ENCODE measurements around the gene ASB1.

Gene ASB1

DNA sequence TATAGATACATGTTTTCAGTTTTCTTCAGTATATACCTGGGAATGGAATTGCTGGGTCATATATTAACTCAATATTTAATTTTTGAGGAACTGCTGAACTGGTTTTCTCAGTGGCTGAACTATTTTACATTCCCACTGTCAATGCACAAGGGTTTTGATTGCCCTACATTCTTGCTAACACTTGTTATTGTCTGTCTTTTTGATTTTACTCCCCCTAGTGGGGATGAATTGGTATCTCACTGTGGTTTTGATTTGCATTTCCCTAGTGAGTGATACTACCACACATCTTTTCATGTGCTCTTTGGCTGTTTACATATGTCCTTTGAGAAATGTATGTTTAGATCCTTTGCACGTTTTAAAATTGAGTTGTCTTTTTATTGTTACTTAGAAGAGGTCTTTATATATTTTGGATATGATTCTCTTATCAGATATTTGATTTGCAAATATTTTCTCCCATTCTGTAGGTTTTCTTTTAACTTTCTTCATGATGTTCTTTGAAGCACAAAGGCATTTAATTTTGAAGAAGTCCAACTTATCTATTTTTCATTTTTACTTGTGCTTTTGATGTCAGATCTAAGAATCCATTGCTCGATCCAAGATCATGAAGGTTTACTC is 36.2 kb downstream of the ASB1 start:
- DNase-seq (ENCODE audit: low read depth, low spot score), result no peak
- no peak overlapping the region for H3K27ac ChIP-seq

DNA sequence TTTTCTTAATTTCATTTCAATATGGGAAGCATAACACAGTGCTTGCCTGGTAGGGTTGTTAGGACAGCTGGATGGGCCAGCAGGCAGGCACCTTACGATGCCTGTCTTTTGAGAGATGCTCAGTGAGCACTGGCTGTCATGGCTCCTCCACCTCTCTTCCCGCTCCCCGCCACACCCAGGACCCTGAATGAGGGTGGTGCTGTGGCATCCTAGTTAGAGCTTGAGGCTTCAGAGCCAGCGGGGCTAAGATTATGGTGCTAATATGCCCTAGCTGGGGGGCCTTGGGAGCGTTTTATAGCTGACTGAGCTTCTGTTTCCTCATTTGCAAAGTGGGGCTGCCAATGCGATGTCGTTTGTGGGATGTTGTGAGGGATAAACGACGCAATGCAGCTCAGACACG is 37.7 kb downstream of the ASB1 start:
- H3K27ac ChIP-seq, result no peak overlapping the region
- no peak for DNase-seq (ENCODE audit: low read depth, low spot score)

DNA sequence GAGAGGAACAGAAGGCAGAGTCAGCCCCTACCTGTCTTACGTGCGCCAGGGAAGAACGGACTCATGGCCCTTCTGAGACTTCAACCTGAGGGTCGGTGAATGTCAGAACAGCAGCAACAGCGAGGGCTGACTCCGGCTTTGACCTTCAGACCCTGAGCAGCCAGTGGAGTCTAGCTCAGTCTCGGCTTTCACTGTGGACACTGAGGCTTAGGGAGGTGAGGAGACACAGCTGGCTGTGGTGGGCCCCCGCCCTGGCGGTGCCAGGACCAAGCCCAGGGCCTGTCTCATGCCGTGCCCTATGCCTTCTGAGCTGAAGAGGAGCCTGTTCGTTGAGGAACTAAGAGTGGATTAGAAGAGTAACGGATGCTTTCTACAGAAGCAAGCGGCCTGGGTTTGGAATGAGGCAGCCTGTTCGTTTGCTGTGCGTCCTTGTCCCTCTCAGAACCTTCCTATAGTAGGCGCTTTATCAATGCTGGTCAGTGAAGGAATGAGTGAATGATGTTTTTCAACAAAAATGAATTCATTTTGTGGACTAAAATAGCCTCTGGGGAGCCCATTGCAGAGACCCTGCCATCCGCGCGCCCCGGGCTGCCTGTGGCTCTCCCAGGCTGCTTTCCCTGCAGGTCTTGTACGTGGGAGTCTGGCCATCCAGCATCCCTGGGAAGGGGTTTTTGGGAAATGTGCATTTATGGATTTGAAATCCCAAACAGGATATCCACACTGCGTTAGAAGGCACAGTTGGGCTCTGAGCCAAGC is 38.9 kb downstream of the ASB1 start:
- no peak for DNase-seq (ENCODE audit: low read depth, low spot score)
- H3K27ac ChIP-seq, result no peak overlapping the region

DNA sequence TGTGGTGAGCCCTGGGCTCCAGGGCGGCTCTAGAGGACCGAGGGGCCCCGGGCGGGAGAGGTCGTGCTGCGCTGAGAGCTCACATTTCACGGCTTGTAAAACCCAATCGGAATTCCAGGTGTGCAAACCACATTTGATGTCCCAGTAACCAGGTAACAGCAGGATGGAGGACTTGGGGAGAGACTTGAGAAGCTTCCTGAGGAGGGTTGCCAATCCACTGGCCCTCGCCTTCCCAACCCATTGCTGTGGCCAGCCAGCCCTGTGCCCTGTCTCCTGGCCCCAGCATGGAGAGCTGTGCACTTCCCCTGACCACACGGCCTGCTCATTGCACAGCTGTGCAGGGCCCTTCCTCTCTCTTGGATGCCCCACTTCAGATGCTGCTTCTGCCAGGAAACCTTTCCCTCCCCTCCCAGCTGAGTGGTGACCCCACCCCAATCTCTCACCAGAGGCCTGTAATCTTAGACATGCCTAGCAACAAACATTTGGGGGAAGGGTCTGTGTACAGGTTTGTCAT is 39.6 kb downstream of the ASB1 start:
- no peak for DNase-seq (ENCODE audit: low read depth, low spot score)
- H3K27ac ChIP-seq, result no peak overlapping the region

DNA sequence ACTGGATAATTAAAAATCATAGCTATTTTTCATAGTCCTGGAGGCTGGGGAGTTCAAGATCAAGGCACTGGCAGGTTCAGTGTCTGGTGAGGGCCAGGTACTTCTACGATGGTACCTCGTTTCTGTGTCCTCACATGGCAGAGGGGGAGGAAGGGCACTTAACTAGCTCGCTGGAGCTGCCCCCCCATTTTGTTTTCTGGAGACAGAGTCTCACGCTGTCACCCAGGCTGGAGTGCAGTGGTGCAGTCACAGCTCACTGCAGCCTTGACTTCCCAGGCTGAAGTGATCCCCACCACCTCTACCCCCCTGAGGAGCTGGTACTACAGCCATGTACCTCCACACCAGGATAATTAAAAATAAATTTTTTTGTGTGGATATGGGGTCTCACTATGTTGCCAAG is 40.3 kb downstream of the ASB1 start:
- no peak overlapping the region for H3K27ac ChIP-seq
- no peak for DNase-seq (ENCODE audit: low read depth, low spot score)

GRCh38 chr2:238467792-238468191 is 41.1 kb downstream of the ASB1 start:
- DNase-seq (ENCODE audit: low read depth, low spot score), result no peak
- H3K27ac ChIP-seq, result no peak overlapping the region

DNA sequence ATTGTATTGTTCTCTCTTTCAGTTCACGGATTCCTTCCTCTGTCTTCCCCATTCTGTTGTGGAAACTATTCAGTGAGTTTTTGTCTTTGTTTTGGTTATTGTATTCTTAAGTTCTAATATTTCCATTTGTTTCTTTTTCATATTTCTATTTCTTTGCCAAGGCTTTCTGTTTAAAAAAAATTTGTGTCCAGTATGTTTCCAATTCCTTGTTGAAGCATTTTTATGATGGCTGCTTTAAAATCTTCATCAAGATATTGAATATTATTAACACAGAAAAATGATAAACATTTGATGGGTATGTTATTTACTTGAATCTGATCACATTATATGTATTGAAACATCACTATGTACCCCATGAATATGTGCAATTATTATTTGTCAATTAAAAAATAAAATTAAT is 42.4 kb downstream of the ASB1 start:
- DNase-seq (ENCODE audit: low read depth, low spot score), result no peak
- H3K27ac ChIP-seq, result no peak overlapping the region

- no peak overlapping the region for H3K27ac ChIP-seq
- DNase-seq (ENCODE audit: low read depth, low spot score), result no peak
Observed at GRCh38 chr2:238473014-238473413, 46.3 kb downstream of the ASB1 start.

- H3K27ac ChIP-seq, result no peak overlapping the region
- DNase-seq (ENCODE audit: low read depth, low spot score), result no peak
Observed at GRCh38 chr2:238473523-238473922, 46.8 kb downstream of the ASB1 start.

DNA sequence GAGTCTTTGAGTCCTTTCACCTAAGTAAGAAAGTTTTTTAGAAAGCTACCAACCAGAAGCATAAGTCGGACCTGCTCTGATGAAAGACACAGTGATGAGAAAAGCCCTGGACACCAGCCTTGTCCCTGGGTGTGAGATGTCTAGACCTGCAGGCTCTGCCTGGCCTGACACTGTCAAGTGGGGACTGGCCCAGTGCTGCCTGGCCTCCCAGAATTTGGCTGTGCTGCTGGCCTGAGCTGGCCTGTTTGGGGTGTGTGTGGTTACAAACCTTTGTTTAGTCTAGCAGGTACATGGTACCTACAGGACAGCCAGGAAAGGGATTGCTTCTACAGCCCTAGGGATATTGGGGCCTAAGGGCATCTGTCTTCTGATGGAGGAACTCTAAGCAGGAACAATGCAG is 48.3 kb downstream of the ASB1 start:
- H3K27ac ChIP-seq, result no peak overlapping the region
- no peak for DNase-seq (ENCODE audit: low read depth, low spot score)

DNA sequence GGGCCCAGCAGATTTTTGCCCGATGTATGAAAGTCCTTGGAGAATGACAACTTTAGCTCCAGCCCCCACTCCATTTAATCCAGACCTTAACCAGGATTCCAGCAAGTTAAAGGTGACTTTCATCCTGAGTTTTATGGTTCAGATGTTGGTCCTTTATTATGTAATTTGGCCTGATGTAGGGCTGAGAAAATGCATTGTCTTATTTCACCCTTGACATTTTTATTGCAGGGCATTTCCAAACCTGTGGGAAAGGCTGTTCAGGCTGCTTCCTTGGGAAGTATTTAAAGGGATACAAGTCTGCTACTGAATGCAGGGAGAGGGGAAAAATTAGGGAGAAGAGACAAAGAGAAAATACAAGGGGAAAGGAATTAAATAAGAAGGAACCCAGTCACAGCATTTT is 48.8 kb downstream of the ASB1 start:
- no peak for DNase-seq (ENCODE audit: low read depth, low spot score)
- H3K27ac ChIP-seq, result no peak overlapping the region

GRCh38 chr2:238476258-238476657 is 49.5 kb downstream of the ASB1 start:
- no peak for DNase-seq (ENCODE audit: low read depth, low spot score)
- H3K27ac ChIP-seq, result no peak overlapping the region

DNA sequence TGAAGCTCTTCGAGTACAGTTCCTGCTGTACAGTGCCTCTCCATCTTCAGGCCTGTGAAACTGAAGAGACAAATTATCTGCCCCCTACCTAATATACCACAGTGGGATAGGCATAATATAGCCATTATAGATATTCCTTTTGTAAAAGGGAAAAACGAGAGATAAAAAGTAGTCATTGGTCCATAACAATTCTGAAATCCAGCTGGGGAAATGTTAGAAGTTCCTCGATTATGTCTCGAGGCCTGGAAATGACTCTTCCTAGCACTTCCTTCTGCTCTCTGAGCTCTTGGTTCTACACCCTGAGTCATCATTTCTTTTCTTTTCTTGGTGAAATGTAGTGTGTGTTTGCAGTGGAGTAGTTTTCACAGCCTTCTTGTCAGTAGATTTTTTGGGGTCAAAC is 51.5 kb downstream of the ASB1 start:
- H3K27ac ChIP-seq, result no peak overlapping the region
- DNase-seq (ENCODE audit: low read depth, low spot score), result no peak

GRCh38 chr2:238479847-238480246 is 53.1 kb downstream of the ASB1 start:
- DNase-seq (ENCODE audit: low read depth, low spot score), result no peak
- H3K27ac ChIP-seq, result no peak overlapping the region

DNA sequence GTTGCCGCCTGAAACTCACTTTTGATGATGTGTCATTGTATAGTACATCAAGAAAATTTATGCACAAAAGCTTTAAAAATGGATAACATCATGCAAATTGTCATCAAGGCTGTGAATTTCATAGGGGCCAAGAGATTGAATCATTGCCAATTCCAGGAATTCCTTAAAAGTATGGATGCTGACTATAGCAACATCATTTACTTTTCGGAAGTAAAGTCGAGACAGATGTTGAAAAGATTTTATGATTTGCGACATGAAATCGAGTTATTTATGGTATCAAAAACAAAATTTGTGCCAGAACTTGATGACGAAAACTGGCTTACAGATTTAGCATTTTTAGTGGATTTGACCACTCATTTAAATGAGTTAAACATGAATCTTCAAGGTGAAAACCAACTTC is 56.3 kb downstream of the ASB1 start:
- no peak for DNase-seq (ENCODE audit: low read depth, low spot score)
- H3K27ac ChIP-seq, result no peak overlapping the region

DNA sequence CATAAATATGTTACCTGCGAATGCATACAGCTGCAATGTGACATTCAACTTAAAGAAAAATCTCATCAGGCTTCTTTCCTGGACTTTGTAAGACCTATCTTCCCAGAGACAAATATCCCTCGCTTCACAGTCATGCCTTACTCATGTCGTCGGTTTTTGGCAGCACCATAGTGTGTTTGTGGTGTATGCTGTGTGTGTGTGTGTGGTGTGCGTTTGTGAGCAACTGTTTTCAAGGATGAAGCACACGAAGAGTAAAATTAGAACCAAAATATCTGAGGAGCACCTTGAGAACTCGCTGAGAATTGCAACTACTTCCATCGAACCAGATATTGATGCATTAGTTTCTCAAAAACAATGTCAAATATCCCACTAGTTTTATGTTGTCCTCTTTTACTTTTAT is 56.9 kb downstream of the ASB1 start:
- H3K27ac ChIP-seq, result no peak overlapping the region
- DNase-seq (ENCODE audit: low read depth, low spot score), result no peak

GRCh38 chr2:238484522-238485452 is 58.1 kb downstream of the ASB1 start:
- no peak overlapping the region for H3K27ac ChIP-seq
- DNase-seq (ENCODE audit: low read depth, low spot score), result no peak

DNA sequence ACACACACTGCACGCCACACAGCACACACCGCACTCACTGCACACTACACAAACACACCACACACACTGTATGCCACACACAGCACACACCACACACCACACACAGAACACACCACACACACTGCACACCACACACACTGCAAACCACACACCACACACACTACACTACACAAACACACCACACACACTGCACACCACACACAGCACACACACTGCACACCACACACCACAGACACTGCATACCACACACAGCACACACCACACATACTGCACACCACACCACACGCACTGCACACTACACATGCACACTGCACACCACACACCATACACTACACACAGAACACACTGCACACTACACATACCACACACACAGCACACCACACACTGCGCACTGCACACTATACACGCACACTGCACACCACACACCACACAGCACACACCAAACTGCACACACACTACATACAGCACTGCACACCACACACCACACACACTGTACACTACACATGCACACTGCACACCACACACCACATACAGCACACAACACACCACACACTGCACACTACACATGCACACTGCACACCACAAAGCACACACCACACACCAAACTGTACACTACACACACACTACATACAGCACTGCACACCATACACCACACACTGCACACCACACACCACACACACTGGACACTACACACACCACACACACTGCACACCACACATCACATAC is 59.6 kb downstream of the ASB1 start:
- DNase-seq (ENCODE audit: low read depth, low spot score), result no peak
- H3K27ac ChIP-seq, result no peak overlapping the region

DNA sequence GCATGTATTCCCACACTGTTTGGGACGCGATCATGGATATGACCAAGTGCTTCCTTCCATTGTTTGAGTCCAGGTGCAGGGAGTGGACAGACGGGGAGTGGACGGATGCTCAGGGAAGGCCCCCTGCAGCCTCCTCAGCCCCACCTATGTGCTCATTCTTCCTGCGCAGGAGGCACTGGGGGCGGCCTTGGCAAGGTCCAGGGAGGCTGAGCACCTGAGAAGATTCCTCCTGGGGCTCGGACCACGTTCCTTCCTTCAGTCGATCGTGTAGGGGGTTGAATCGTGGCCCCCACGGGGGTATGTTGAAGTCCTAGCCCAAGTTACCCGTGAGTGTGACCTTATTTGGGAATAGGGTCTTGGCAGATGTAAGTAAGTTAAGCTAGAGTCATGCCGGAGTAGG is 60.4 kb downstream of the ASB1 start:
- no peak for DNase-seq (ENCODE audit: low read depth, low spot score)
- H3K27ac ChIP-seq, result no peak overlapping the region

DNA sequence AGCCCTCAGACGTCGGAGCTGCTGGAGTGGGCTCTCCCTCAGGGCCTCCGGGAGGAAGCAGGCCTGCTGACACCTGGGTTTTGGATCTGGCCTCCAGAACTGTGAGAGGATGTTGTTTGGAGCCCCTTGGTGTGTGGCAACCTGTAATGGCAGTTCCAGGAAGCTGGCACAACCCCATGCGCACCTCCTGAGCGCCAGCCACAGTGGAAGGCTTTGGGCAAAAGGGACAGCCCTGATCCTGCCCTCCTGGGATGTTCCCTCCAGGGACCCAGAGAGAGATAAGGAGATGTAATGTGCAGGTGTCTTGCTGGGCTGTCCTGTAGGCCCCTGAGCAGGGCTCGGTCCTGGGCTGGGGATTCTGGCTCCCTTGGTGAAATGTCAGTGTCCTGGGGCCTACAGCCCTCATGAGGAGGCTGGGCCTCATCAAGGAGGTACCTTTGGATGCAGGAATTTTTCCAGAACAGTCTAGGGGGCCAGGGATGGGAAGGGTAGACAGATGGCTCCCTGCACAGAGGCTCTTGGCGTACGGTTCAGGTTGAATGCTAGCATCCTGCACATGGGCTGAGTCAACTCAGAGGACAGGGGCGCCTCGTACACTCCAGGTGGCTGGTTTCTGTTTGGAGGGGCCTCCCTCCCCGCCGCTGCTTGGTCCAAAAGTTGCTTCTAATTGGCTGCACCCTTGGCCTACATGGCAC is 61.1 kb downstream of the ASB1 start:
- no peak overlapping the region for H3K27ac ChIP-seq
- no peak for DNase-seq (ENCODE audit: low read depth, low spot score)

Measured in epithelial cell of prostate (primary cell).